Activated T-helper 1 cell treated with anti-CD3 and anti-CD28 coated beads, Interleukin-2, amount 50 U/mL, for 16 hours (primary cell): ENCODE data around the gene CLTB.

ENCODE experiments used
- DNase-seq, 2 donors: peaks; one replicate each; pipeline ENCODE4 v3.0.0-alpha.2; 2020; ENCODE audit warnings: low read depth in 1 of 2, low spot score in 1 of 2

The CLTB gene

GRCh38 chr5:176383961-176384360 lies 32.4 kb downstream of the CLTB start:
- no peak for DNase-seq

GRCh38 chr5:176383248-176383905 lies 33.0 kb downstream of the CLTB start:
- DNase-seq = no peak

- DNase-seq = no peak
Observed at GRCh38 chr5:176382721-176383120, 33.6 kb downstream of the CLTB start.

GRCh38 chr5:176381979-176382378 lies 34.4 kb downstream of the CLTB start:
- DNase-seq = no peak

- DNase-seq = no peak
Observed at GRCh38 chr5:176381423-176381822, 34.9 kb downstream of the CLTB start.

- no peak for DNase-seq
Observed at GRCh38 chr5:176379881-176380280, 36.5 kb downstream of the CLTB start.

GRCh38 chr5:176373100-176373818 lies 43.1 kb downstream of the CLTB start:
- no peak for DNase-seq

GRCh38 chr5:176371621-176372539 lies 44.5 kb downstream of the CLTB start:
- DNase-seq = no peak

GRCh38 chr5:176369934-176370711 lies 46.2 kb downstream of the CLTB start:
- no peak for DNase-seq

GRCh38 chr5:176368726-176369125 lies 47.6 kb downstream of the CLTB start:
- no peak for DNase-seq

- DNase-seq = no peak
Observed at GRCh38 chr5:176366232-176366894, 50.0 kb downstream of the CLTB start.

- peak in 1 of 2 donors; percentile 56 for DNase-seq
Observed at GRCh38 chr5:176365351-176366231, 50.7 kb downstream of the CLTB start, which contains the start of gene ARL10. ARL10 (plus strand) TSS chr5:176365487; CDS start chr5:176365564, 77 bp downstream.

- DNase-seq = no peak
Observed at GRCh38 chr5:176364765-176365350, 51.5 kb downstream of the CLTB start.

GRCh38 chr5:176362233-176362490 lies 54.2 kb downstream of the CLTB start:
- DNase-seq = no peak

- DNase-seq = peak; percentile 86 to 92
Observed at GRCh38 chr5:176361437-176362232, 54.7 kb downstream of the CLTB start, which contains the start of gene KIAA1191. KIAA1191 (minus strand) TSS chr5:176361764; CDS start chr5:176359508, 2,256 bp downstream.

GRCh38 chr5:176360894-176361436 lies 55.4 kb downstream of the CLTB start:
- no peak for DNase-seq

GRCh38 chr5:176359658-176360057 lies 56.7 kb downstream of the CLTB start:
- no peak for DNase-seq

GRCh38 chr5:176356179-176356566 lies 60.2 kb downstream of the CLTB start:
- no peak for DNase-seq
